GM12873 (cell line): ENCODE data around the gene UNC13A.

ENCODE experiments used
- CTCF ChIP-seq: IDR thresholded peaks from 2 replicates; pipeline ENCODE4 v1.5.1; 2012; ENCODE audit warnings: low read depth, mild to moderate bottlenecking, moderate library complexity, low read length, control low read depth; ENCODE audit not compliant: insufficient read depth; ENCODE audit errors: missing control alignments

UNC13A gene

DNA sequence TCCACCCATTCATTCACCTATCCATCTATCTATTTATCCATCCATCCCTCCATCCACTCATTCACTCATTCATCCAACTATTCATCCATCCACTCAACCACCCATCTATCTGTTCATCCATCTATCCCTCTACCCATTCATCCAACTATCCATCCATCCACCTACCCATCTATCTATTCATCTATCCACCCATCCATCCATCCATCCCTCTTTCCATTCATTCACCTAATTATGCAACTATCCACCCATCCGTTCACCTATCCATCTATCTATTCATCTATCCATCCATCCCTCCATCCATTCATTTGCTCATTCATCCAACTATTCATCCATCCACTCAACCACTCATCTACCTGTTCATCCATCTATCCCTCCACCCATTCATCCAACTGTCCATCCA is 54.5 kb downstream of the UNC13A start:
- no peak for TF ChIP-seq CTCF

DNA sequence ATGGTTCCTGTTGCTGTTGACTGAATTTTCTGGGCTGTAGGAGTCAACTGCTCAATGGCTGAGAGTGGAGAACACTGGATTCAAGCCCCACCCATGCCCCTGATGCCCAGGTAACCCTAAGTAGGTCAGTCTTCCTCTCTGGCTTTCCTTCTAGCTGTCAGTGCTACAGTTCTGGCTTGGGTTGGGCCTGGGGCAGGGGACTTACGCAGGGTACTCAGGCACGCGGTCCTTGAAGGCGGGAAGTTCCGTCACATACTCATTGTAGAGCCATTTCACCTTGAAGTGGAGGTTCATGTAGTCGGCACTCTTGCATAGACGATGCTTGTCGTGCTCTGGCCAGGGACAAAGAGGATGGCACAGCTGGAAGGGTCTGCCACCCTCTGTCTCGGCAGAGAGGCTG is 55.6 kb downstream of the UNC13A start:
- TF ChIP-seq CTCF, result no peak

GRCh38 chr19:17629760-17630159 is 58.4 kb downstream of the UNC13A start:
- TF ChIP-seq CTCF, result no peak

DNA sequence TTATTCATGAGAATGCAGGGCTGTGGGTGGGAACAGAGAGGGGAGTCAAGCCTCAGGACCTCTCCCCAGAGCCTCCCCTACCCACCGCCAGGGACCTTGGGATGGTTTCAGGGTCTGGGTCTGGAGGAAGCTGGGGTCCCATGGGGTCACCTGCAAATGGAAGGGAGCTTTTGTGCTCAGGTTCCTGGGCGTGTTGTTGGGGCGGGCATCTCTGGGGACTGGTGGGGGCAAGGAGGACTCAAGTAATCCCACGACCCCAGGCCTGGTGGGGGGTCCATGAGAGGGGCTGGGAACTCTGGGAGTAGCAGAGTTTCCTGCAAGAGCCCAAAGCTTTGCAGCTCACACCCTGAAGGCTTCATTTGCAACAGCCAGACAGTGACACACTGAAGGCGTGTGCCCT is 60.2 kb downstream of the UNC13A start:
- TF ChIP-seq CTCF, result no peak

- TF ChIP-seq CTCF, result no peak
Measured at GRCh38 chr19:17627161-17627560, 61.0 kb downstream of the UNC13A start.

GRCh38 chr19:17626456-17627015 is 61.6 kb downstream of the UNC13A start:
- no peak for TF ChIP-seq CTCF

DNA sequence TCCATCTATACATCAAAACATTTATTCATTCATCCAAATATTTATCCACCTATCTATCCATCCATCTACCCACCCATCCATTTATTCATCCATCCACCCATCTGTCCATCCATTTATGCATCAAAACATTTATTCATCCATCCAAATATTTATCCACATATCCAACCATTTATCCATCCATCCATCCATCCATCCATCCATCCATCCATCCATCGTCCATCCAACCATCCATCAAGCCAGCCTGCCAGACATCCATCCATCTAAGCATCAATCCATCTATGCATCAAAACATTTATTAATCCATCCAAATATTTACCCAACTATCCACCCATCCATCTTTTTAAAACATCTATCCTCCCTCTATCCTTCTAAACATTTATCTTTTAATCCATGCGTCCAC is 62.2 kb downstream of the UNC13A start:
- no peak for TF ChIP-seq CTCF
